ENCODE results near the gene GREM2. TPM values are rescaled to one million over a fixed set of nuclear protein-coding genes. Genes with fewer than 3 reads are reported as not detected.

The GREM2 gene
- total RNA-seq, 4 donors from 2014 or later, result 0.83 to 3.1 (median 2.8) TPM

Small RNA genes lying within 50 kb of the gene (small RNA-seq; reads per million reads assigned to genes)
- 0 reads per million in 3 donors for gene RNU5F-8P

Measured in esophagus muscularis mucosa (tissue), 4 donors.